Tibial nerve (tissue), 3 donors: ENCODE data around the gene LOXL1.

Experiments used
- CTCF ChIP-seq, 5 experiments: fragments of 200-600 bp in 3 of 5; fragments of 450-650 bp in 2 of 5; sonication (generic) in 3 of 5; IDR thresholded peaks; one replicate each; pipeline ENCODE4 v1.5.1; 2016 to 2019; ENCODE audit warnings: antibody characterized with exemption in 5 of 5, mild to moderate bottlenecking in 3 of 5, moderate library complexity in 2 of 5
- POLR2A ChIP-seq, 2 donors: fragments of 450-650 bp; IDR thresholded peaks; one replicate each; pipeline ENCODE4 v1.6.1; 2017; ENCODE audit warnings: antibody characterized with exemption in 2 of 2, mild to moderate bottlenecking in 2 of 2, moderate library complexity in 2 of 2

DNA sequence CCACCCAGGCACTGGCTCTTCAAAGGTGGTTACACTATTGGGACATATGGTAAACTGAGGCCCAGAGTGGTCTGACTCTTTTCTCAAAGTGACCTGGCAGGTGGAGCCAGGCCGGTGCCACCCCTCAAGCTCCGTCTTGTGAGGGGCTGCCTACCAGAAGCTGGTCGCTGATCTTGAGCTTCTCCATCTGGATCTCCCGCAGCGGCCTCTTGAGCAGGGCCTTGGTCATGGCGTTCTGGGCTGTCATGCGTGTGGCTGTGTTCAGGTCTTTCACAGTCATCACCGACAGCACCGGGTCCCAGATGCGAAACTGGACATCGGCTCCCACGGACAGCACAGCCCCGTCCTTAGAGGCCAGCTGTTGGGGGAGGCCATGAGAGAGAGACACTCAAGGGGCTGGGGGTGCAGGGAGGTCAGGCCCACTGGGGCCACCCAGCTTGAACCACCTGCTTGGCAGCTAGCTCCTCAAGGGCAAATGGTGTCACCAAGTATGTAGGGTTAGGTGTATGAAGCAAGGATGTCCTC lies 62.2 kb downstream of the LOXL1 start:
- TF ChIP-seq POLR2A (IDR thresholded peaks at IDR 0.05) (no peak), CTCF (IDR thresholded peaks at IDR 0.05) (no peak)
